Endothelial cell (in vitro differentiated cells): ENCODE measurements around the gene MANF. TPM values are rescaled to one million over a fixed set of nuclear protein-coding genes. Genes with fewer than 3 reads are reported as not detected.
A peak's percentile ranks its signal among the peaks of the same experiment; 100 is the strongest.

Source experiments
- DNase-seq: peaks from one replicate; pipeline ENCODE4 v3.0.0; 2021; ENCODE audit warnings: low spot score
- H3K27ac Mint-ChIP-seq: one replicate; pipeline ENCODE4 v1.8.0; 2021; ENCODE audit warnings: mixed read lengths, inconsistent platforms; ENCODE audit not compliant: unreplicated experiment
- H3K27me3 Mint-ChIP-seq: one replicate; pipeline ENCODE4 v1.8.0; 2021; ENCODE audit warnings: mild to moderate bottlenecking, moderate library complexity, mixed read lengths, inconsistent platforms; ENCODE audit not compliant: unreplicated experiment
- H3K36me3 Mint-ChIP-seq: one replicate; pipeline ENCODE4 v1.8.0; 2021; ENCODE audit warnings: mild to moderate bottlenecking, low read depth, mixed read lengths, inconsistent platforms; ENCODE audit not compliant: unreplicated experiment
- H3K4me1 Mint-ChIP-seq: one replicate; pipeline ENCODE4 v1.8.0; 2021; ENCODE audit warnings: mild to moderate bottlenecking, mixed read lengths, inconsistent platforms; ENCODE audit not compliant: unreplicated experiment
- H3K4me3 Mint-ChIP-seq: one replicate; pipeline ENCODE4 v1.8.0; 2021; ENCODE audit warnings: mild to moderate bottlenecking, mixed read lengths, inconsistent platforms; ENCODE audit not compliant: unreplicated experiment
- H3K9me3 Mint-ChIP-seq: one replicate; pipeline ENCODE4 v1.8.0; 2021; ENCODE audit warnings: mixed read lengths, inconsistent platforms; ENCODE audit not compliant: unreplicated experiment
- total RNA-seq: library from RNA; stranded (reverse); fragmentation: NEBNext Ultra II Directional; extraction: Animal tissue kit (Norgen Biotek cat#: 25700); gene quantifications from one replicate; pipeline ENCODE4 v1.2.1, GENCODE V29; 2021; ENCODE audit not compliant: unreplicated experiment
- TF ChIP-seq, protein P1 (sequence below): fragments of 200-600 bp; sonication (generic); IDR thresholded peaks from one replicate; pipeline ENCODE4 v1.5.0; 2021; ENCODE audit warnings: antibody characterized with exemption; ENCODE audit not compliant: unreplicated experiment

The MANF gene
- total RNA-seq, 1 donor from 2014 or later = 131 TPM

DNA sequence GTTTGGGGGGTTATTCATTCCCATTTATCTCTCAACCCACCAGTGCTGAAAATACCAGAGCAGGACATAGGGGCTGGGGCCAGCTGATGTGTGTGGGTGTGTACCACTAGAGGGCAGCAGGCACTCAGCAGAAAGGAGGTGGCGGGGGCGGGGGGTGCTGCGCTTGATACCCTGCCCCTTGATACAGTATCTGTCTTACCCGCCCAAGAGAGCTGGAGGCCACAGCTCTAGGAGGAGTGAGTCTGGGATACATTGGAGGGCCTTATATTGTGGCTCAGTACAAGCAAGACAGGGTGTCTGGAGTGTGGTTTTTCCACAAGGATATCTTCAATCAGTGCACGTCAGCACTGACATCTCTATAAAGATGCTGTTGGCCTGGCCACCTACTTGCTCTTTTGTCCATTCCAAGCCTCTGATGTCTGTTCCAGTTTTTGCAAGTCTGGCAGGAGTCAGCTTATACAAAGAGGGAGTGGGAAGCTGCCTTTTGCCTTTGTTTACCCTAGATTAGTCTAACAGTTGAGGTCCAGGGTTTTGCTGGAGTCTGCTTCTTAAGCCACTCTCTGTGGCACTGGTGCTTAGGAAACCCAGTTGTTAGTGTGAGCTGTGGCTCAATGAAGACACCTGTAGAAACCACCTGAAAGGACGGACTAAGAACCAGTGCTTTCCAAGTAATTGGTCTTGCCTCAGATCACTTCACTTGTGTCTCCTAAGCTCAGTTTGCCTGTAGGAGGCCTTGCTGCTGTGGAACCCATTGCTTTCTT, 4.5 kb downstream of the MANF start:
- Mint-ChIP-seq H3K27ac (no peak overlapping the region), H3K27me3 (peaks cover 20% of the 10 kb centered on the region), H3K4me3 (no peak overlapping the region), H3K36me3 (peaks cover 38% of the 10 kb centered on the region), H3K4me1 (peaks cover 53% of the 10 kb centered on the region), H3K9me3 (no peaks in the 10 kb centered on the region)
- DNase-seq = peak; percentile 63
- TF ChIP-seq, protein P1, sequence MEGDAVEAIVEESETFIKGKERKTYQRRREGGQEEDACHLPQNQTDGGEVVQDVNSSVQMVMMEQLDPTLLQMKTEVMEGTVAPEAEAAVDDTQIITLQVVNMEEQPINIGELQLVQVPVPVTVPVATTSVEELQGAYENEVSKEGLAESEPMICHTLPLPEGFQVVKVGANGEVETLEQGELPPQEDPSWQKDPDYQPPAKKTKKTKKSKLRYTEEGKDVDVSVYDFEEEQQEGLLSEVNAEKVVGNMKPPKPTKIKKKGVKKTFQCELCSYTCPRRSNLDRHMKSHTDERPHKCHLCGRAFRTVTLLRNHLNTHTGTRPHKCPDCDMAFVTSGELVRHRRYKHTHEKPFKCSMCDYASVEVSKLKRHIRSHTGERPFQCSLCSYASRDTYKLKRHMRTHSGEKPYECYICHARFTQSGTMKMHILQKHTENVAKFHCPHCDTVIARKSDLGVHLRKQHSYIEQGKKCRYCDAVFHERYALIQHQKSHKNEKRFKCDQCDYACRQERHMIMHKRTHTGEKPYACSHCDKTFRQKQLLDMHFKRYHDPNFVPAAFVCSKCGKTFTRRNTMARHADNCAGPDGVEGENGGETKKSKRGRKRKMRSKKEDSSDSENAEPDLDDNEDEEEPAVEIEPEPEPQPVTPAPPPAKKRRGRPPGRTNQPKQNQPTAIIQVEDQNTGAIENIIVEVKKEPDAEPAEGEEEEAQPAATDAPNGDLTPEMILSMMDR = peak; percentile 73

DNA sequence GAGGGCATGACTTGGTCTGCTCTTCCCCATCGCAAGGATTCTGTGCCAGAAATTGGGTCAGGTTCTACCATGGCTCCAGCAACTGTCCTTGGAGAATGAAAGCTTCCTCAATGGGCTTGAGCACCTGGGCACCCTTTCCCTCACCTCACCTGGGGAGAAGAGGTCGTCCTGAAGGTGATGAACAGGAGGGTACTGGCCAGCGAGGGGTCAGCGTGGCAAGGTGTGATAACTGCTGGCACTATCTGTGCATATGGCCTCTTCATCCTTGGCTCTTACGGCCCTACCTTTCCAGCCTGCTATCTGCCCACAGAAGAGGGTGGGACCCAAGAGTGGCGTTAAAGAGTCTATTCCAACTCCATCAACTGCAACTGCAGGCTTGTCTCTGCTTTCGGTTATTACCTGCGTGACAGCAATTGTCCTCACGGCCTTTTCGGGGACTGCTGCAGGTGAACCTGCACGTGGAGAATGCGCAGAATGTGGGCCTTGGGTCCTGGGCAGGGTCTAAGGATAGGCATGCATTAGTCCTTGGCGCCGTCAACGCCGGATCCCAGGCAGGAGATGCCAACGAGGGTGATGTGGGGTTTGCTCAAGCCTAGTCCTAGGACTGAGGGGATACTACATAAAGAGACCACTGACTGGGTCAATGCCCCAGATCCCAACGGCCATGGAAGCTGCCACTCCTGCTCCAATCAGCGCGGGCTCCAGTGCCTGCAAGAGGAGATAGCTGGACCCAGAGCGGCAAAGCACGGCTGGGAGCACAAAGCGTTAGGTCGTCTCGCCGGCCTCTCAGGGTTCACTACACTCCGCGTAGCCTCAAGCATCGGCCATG, 5.4 kb downstream of the MANF start:
- Mint-ChIP-seq H3K4me1 (peaks cover 60% of the 10 kb centered on the region), H3K36me3 (peaks cover 45% of the 10 kb centered on the region), H3K27me3 (peaks cover 19% of the 10 kb centered on the region)

DNA sequence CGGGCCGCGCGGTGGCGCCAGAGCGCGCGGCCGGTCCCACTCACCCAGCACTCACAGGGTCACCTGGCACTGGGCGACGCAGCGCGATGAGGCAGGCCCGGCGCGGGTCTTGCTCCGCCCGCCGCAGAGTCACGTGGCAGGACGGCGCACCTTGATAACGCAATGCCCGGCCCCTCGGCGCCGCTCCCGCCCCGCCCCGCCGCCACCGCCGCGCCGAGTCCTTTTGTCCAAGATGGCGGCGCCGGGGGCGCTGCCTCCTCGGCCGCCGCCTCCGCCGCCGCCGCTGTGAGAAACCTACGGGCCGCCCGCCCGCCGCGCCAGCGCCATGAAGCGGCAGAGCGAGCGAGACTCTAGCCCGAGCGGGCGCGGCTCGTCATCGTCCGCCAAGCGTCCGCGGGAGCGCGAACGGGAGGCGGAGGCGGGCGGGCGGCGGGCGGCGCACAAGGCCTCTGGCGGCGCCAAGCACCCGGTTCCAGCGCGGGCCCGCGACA, 6.0 kb downstream of the MANF start, which contains the start of gene RBM15B:
TSS of gene RBM15B (plus strand) at position 211 of the 491 bp plus-strand sequence. CDS start at position 326, 115 bp downstream.
- TF ChIP-seq, protein P1 = peak; percentile 30
- Mint-ChIP-seq H3K27me3 (peaks cover 19% of the 10 kb centered on the region), H3K4me1 (peaks cover 59% of the 10 kb centered on the region), H3K9me3 (no peaks in the 10 kb centered on the region), H3K27ac (peak within 1 kb of the TSS; percentile 78), H3K4me3 (peak within 1 kb of the TSS; percentile 90), H3K36me3 (peaks cover 39% of the 10 kb centered on the region)
- peak; percentile 98 for DNase-seq

More for the DNA sequence above, 5.4 kb downstream of the MANF start:
- Mint-ChIP-seq H3K4me3 (peak overlapping the region; percentile 80), H3K27ac (peak overlapping the region; percentile 36), H3K9me3 (no peaks in the 10 kb centered on the region)
- TF ChIP-seq, protein P1 = peak; percentile 70
- no peak for DNase-seq

DNA sequence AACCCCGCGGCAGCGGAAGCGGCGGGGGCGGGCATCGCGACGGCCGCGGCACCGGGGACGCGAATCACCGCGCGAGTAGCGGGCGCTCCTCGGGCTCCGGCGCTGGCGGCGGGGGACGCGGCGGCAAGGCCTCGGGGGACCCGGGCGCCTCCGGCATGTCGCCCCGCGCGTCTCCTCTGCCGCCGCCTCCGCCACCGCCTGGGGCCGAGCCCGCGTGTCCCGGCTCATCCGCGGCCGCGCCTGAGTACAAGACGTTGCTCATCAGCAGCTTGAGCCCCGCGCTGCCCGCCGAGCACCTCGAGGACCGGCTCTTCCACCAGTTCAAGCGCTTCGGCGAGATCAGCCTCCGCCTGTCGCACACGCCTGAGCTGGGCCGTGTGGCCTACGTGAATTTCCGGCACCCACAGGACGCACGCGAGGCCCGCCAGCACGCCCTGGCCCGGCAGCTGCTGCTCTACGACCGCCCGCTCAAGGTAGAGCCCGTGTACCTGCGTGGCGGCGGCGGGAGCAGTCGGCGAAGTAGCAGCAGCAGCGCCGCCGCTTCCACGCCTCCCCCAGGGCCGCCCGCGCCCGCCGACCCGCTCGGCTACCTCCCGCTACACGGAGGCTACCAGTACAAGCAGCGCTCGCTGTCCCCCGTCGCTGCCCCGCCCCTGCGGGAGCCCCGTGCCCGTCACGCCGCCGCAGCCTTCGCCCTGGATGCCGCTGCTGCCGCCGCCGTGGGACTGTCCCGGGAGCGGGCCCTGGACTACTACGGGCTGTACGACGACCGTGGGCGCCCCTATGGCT, 6.7 kb downstream of the MANF start:
- Mint-ChIP-seq H3K36me3 (peaks cover 39% of the 10 kb centered on the region), H3K27ac (peak overlapping the region; percentile 78), H3K9me3 (no peaks in the 10 kb centered on the region), H3K27me3 (peaks cover 16% of the 10 kb centered on the region), H3K4me1 (peaks cover 59% of the 10 kb centered on the region), H3K4me3 (peak overlapping the region; percentile 90)
- DNase-seq = peak; percentile 30
- TF ChIP-seq, protein P1 = no peak
